Measurements from ENCODE around the gene NDUFV3. TPM values are rescaled to one million over a fixed set of nuclear protein-coding genes. Genes with fewer than 3 reads are reported as not detected.

The NDUFV3 gene
- total RNA-seq, 2 donors from 2014 or later, result 35.7 to 38.2 TPM

- ATAC-seq (no peak), DNase-seq (no peak)
- intact Hi-C loops (cut with DNase I, micrococcal nuclease), result no loop called here
Observed at GRCh38 chr21:42854246-42855010, 38.7 kb upstream of the NDUFV3 start.

GRCh38 chr21:42855171-42855936 is 37.8 kb upstream of the NDUFV3 start:
- intact Hi-C loops (cut with DNase I, micrococcal nuclease), result no loop called here
- ATAC-seq, result no peak

DNA sequence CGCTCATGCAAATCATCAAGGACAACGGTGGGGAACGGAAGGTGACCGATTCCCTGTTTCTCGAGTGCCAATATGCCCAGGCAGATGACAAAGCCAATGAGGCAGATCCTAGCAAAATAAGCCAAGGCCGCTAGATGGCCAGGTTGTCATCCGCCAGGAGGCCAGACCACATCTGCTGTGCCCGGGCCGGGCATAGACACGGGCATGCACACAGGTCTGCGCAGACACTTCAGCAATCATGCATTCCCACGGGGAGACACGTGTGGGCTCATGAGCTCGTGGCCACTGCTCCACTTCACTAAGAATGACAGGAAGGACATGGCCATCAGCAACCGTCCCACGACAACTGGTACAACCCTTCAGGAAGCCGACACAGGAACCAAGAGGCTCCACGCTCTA is 37.2 kb upstream of the NDUFV3 start:
- ATAC-seq (no peak), DNase-seq (no peak)
- intact Hi-C loops (cut with DNase I, micrococcal nuclease), result no loop called here

More at GRCh38 chr21:42855171-42855936, 37.8 kb upstream of the NDUFV3 start:
- no peak for DNase-seq

GRCh38 chr21:42857216-42857615 is 35.9 kb upstream of the NDUFV3 start:
- intact Hi-C loops (cut with DNase I, micrococcal nuclease), result no loop called here
- DNase-seq (no peak), ATAC-seq (no peak)

GRCh38 chr21:42858185-42858847 is 34.8 kb upstream of the NDUFV3 start:
- intact Hi-C loops (cut with DNase I, micrococcal nuclease), result no loop called here
- DNase-seq (no peak), ATAC-seq (no peak)

DNA sequence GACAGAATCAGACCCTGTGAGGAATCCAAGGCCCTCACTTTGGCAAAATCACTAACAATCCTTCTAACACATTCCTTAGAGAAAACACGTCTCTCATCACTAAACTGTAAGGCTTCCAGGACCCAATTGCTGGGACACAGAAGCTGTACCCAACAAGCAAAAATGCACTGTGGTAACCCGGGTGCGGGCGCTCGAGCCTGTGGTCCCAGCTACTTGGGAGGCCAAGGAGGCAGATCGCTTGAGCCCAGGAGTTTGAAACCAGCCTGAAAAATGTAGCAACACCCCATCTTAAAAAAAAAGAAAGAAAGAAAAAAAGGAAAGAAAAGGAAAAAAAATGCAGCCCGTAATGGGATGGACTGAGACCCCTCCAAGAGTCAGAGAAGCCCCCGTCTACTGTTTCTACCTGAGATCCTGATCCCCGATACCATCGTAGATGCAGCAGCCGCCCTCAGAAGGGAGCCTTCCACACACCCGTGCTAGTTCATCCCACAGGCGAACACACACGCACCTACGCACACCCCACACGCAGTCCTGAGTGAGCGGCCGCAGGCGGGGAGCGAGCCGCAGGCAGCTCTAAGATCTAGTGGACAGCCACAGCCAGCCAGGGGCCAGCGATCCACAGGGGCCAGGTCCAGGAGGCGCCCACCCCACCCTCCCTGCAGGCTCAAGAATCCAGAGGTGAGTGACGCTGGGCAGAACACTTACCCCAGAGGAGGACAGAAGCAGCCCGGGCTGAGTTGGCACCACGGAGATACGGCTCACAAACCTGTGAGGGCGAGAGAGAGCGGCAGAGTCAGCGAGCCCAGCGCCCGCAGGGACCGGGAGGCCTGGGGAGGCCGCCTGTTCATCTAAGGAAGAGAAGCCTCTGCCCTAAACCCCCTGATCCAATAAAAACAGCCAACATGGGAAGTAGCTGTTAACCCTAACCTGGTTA is 33.9 kb upstream of the NDUFV3 start:
- intact Hi-C loops (cut with DNase I, micrococcal nuclease), result no loop called here

GRCh38 chr21:42859891-42860230 is 33.2 kb upstream of the NDUFV3 start:
- ATAC-seq (no peak), DNase-seq (no peak)
- intact Hi-C loops (cut with DNase I, micrococcal nuclease), result no loop called here

More for the DNA sequence above, 33.9 kb upstream of the NDUFV3 start:
- no peak for DNase-seq
- no peak for ATAC-seq

DNA sequence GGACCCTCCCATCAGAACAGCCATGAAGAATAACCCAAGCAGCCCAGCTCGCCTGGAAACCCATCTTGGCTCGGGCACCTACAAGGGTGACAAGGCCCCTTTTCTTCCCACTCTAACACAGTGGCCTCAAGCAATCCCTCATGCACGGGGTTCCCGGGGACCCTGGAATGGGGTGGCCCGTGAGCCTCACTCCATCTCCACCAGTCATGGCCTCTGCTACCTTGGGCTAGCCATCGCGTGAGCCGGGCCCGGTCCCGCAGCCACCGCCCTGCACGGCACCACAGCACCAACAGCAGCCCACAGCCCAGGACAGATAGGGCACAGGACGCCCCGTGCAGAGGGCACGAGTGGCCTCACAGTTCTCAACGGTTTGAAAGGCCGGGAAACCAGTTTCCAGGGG is 32.8 kb upstream of the NDUFV3 start:
- intact Hi-C loops (cut with DNase I, micrococcal nuclease), result no loop called here
- no peak for DNase-seq
- no peak for ATAC-seq

DNA sequence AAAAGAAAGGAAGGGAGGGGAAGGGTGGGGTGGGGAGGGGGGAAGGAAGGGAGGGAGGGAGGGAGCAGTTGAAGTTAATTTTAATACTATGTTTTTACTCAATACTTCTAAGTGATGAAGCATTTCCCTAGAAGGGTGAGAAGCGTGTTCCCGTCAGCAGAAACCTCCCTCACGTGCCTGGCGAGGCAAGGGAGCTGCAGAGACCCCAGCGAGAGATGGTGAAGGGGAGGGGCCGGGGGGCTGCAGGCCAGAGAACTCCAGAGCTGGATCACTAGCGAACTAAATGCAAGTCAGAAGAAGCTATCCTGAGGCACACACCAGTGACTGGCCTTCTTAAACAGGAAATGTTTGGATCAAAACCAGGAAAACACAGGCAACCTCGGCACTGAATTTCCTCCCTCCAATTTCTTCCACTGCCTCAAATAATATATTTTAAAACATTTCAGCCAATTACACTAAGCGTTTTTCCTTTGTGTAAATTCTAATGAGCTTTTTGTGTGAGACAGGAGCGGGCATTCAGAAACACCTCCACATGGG is 31.7 kb upstream of the NDUFV3 start:
- DNase-seq (no peak), ATAC-seq (no peak)
- intact Hi-C loops (cut with DNase I, micrococcal nuclease), result no loop called here

- intact Hi-C loops (cut with DNase I, micrococcal nuclease), result no loop called here
- no peak for ATAC-seq
- no peak for DNase-seq
Observed at GRCh38 chr21:42861848-42862400, 31.2 kb upstream of the NDUFV3 start.

DNA sequence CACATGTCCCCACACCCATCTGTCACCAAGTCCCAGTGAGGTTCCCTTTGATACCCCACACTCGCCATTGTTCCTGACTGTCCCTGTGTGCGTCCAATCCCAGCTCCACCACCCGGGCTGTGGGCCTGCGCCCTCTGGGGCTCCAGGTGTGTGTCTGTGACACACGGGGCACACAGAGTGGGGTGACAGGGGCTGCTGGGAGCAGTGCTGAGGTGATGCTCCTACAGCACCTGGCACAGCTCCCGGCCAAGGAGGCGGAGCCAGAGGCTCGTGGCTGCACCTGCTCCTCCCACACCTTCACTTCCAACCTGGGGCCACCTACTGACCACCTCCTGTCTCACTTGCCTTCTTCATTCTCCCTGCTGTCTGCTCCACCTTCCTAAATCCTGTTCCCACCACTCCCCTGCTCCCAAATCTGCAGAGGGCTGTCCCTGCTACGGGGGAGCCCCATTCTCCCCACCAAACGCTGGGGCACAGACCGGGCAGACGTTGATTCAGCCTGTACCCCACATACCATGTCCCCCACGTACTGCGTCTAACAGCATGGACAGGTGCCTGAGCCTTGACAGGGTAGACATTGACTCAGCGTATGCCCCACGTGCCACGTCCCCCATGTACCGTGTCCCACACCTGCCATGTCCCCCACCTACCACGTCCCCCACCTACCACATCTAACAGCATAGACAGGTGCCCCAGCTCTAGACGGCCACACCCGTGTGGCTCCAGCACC is 30.2 kb upstream of the NDUFV3 start:
- intact Hi-C loops (cut with DNase I, micrococcal nuclease), result no loop called here
- ATAC-seq, result peak; percentile 37
- no peak for DNase-seq

DNA sequence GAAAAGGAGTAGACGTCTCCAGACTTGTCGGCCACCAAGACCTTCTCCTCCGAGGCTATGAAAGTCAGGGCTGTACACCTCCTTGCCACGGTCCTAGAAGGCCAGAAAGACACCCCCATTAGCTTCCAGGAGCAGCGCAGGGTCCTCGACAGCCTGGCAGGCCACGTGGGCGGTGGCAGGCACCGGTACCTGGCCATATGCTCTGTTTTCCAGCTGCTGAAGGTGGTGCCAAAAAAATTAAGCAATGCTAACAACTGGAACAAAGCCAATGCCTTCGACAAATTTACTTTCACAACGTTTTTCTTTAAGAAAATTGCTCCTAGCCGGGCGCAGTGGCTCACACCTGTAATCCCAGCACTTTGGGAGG is 29.6 kb upstream of the NDUFV3 start:
- no peak for DNase-seq
- intact Hi-C loops (cut with DNase I, micrococcal nuclease), result no loop called here
- ATAC-seq, result no peak

- no peak for DNase-seq
- no peak for ATAC-seq
- intact Hi-C loops (cut with DNase I, micrococcal nuclease), result no loop called here
Observed at GRCh38 chr21:42864286-42864685, 28.8 kb upstream of the NDUFV3 start.

- ATAC-seq (no peak), DNase-seq (no peak)
- intact Hi-C loops (cut with DNase I, micrococcal nuclease), result no loop called here
Observed at GRCh38 chr21:42864815-42865775, 28.0 kb upstream of the NDUFV3 start.

DNA sequence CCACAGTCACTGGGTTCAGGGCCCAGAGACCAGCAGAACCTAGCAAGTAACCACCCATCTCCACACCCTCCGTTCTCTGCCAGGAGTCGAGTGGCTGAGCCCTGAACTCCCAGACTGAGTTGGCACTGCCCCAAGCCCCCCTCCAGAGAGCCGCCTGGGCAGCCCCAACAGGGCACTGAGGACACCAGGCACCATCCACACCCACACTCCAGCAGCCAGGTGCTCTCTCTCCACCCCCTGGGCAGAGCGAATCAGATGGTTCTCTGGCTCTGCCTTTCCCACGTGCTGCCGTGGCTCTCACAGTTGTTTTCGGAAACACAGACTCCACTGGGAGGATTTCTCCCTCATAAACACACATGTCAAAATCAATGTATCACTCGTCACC is 27.3 kb upstream of the NDUFV3 start:
- DNase-seq (no peak), ATAC-seq (no peak)
- intact Hi-C loops (cut with DNase I, micrococcal nuclease), result no loop called here

- no peak for ATAC-seq
- no peak for DNase-seq
- intact Hi-C loops (cut with DNase I, micrococcal nuclease), result no loop called here
Observed at GRCh38 chr21:42868196-42868595, 24.9 kb upstream of the NDUFV3 start.

GRCh38 chr21:42873096-42873495 is 20.0 kb upstream of the NDUFV3 start:
- ATAC-seq (no peak), DNase-seq (no peak)

More at GRCh38 chr21:42873096-42873495, 20.0 kb upstream of the NDUFV3 start:
- intact Hi-C loops (cut with DNase I, micrococcal nuclease), result no loop called here

Data from left colon (tissue), 2 donors.